NCI-H345 treated with DMSO at 0.1 percent for 48 hours (cell line): ENCODE data around the gene BCLAF1.

Experiments
- DNase-seq: peaks from one replicate; lab custom pipeline; 2025; ENCODE audit not compliant: unreplicated experiment; lab: John Stamatoyannopoulos, UW

BCLAF1 gene

GRCh38 chr6:136289579-136290409 is at the start of gene BCLAF1:
TSS of gene BCLAF1 (minus strand) at chr6:136289846. CDS start at chr6:136279866, 9,980 bp downstream.
- DNase-seq = peak; percentile 96

GRCh38 chr6:136338486-136338885 is 48.8 kb upstream of the BCLAF1 start:
- no peak for DNase-seq

GRCh38 chr6:136337606-136338005 is 48.0 kb upstream of the BCLAF1 start:
- DNase-seq = no peak

- no peak for DNase-seq
Observed at GRCh38 chr6:136337121-136337520, 47.5 kb upstream of the BCLAF1 start.

GRCh38 chr6:136335736-136336363 is 46.2 kb upstream of the BCLAF1 start:
- DNase-seq = no peak

GRCh38 chr6:136334853-136335252 is 45.2 kb upstream of the BCLAF1 start:
- DNase-seq = no peak

- no peak for DNase-seq
Observed at GRCh38 chr6:136334465-136334846, 44.8 kb upstream of the BCLAF1 start.

- no peak for DNase-seq
Observed at GRCh38 chr6:136333824-136334464, 44.3 kb upstream of the BCLAF1 start.

GRCh38 chr6:136331461-136331860 is 41.8 kb upstream of the BCLAF1 start:
- DNase-seq = no peak

- no peak for DNase-seq
Observed at GRCh38 chr6:136330634-136331033, 41.0 kb upstream of the BCLAF1 start.

- peak; percentile 41 for DNase-seq
Observed at GRCh38 chr6:136326038-136326553, 36.5 kb upstream of the BCLAF1 start.

GRCh38 chr6:136324686-136325380 is 35.2 kb upstream of the BCLAF1 start:
- DNase-seq = no peak

- DNase-seq = no peak
Observed at GRCh38 chr6:136323431-136324112, 33.9 kb upstream of the BCLAF1 start.

- no peak for DNase-seq
Observed at GRCh38 chr6:136319732-136320131, 30.1 kb upstream of the BCLAF1 start.

- DNase-seq = no peak
Observed at GRCh38 chr6:136318676-136319075, 29.0 kb upstream of the BCLAF1 start.

- DNase-seq = no peak
Observed at GRCh38 chr6:136317971-136318370, 28.3 kb upstream of the BCLAF1 start.

- peak; percentile 74 for DNase-seq
Observed at GRCh38 chr6:136317021-136317694, 27.5 kb upstream of the BCLAF1 start.

GRCh38 chr6:136315594-136315993 is 25.9 kb upstream of the BCLAF1 start:
- DNase-seq = no peak

- DNase-seq = no peak
Observed at GRCh38 chr6:136312975-136313374, 23.3 kb upstream of the BCLAF1 start.

GRCh38 chr6:136309729-136310311 is 20.2 kb upstream of the BCLAF1 start:
- DNase-seq = no peak
